ENCODE measurements around the gene OGDHL.

GRCh38 chr10:49726593-49726992 lies 35.5 kb downstream of the OGDHL start:
- no peak for TF ChIP-seq POLR2A (IDR thresholded peaks at IDR 0.05)
- no peak for TF ChIP-seq CTCF (IDR thresholded peaks at IDR 0.05)
